ENCODE measurements around the gene SEMA4F. TPM values are rescaled to one million over a fixed set of nuclear protein-coding genes. Genes with fewer than 3 reads are reported as not detected.

Gene SEMA4F
- total RNA-seq, 1 donor from 2014 or later: 5.5 TPM

GRCh38 chr2:74700643-74701372 is 46.8 kb downstream of the SEMA4F start:
- H3K9me3 Mint-ChIP-seq: no peaks in the 10 kb centered on the region
- H3K4me1 Mint-ChIP-seq (ENCODE audit: low read depth): no peaks in the 10 kb centered on the region
- intact Hi-C loops (cut with micrococcal nuclease): no loop called here
- DNase-seq (ENCODE audit: low spot score): no peak
- no peak overlapping the region for H3K4me3 Mint-ChIP-seq (ENCODE audit: low read depth)
- H3K36me3 Mint-ChIP-seq (ENCODE audit: low read depth): no peaks in the 10 kb centered on the region
- H3K27me3 Mint-ChIP-seq (ENCODE audit: low read depth): peaks cover 19% of the 10 kb centered on the region
- H3K27ac Mint-ChIP-seq: no peak overlapping the region

- no peaks in the 10 kb centered on the region for H3K36me3 Mint-ChIP-seq (ENCODE audit: low read depth)
- no peak overlapping the region for H3K4me3 Mint-ChIP-seq (ENCODE audit: low read depth)
- H3K4me1 Mint-ChIP-seq (ENCODE audit: low read depth): no peaks in the 10 kb centered on the region
- DNase-seq (ENCODE audit: low spot score): no peak
- H3K27me3 Mint-ChIP-seq (ENCODE audit: low read depth): peaks cover 20% of the 10 kb centered on the region
- no peak overlapping the region for H3K27ac Mint-ChIP-seq
- H3K9me3 Mint-ChIP-seq: no peaks in the 10 kb centered on the region
- intact Hi-C loops (cut with micrococcal nuclease): no loop called here
Measured at GRCh38 chr2:74702001-74702715, 48.1 kb downstream of the SEMA4F start.

GRCh38 chr2:74703373-74703772 is 49.3 kb downstream of the SEMA4F start:
- Mint-ChIP-seq H3K9me3 (no peaks in the 10 kb centered on the region), H3K27ac (no peak overlapping the region), H3K27me3 (ENCODE audit: low read depth) (peaks cover 25% of the 10 kb centered on the region), H3K36me3 (ENCODE audit: low read depth) (no peaks in the 10 kb centered on the region), H3K4me3 (ENCODE audit: low read depth) (no peak overlapping the region), H3K4me1 (ENCODE audit: low read depth) (no peaks in the 10 kb centered on the region)
- no peak for DNase-seq (ENCODE audit: low spot score)
- intact Hi-C loops (cut with micrococcal nuclease): no loop called here

- DNase-seq (ENCODE audit: low spot score): no peak
- Mint-ChIP-seq H3K36me3 (ENCODE audit: low read depth) (no peaks in the 10 kb centered on the region), H3K4me3 (ENCODE audit: low read depth) (no peak overlapping the region), H3K9me3 (no peaks in the 10 kb centered on the region), H3K27ac (no peak overlapping the region), H3K27me3 (ENCODE audit: low read depth) (peaks cover 25% of the 10 kb centered on the region), H3K4me1 (ENCODE audit: low read depth) (no peaks in the 10 kb centered on the region)
- intact Hi-C loops (cut with micrococcal nuclease): no loop called here
Measured at GRCh38 chr2:74704216-74704615, 50.2 kb downstream of the SEMA4F start.

- intact Hi-C loops (cut with micrococcal nuclease): no loop called here
- no peaks in the 10 kb centered on the region for H3K36me3 Mint-ChIP-seq (ENCODE audit: low read depth)
- no peak overlapping the region for H3K27ac Mint-ChIP-seq
- DNase-seq (ENCODE audit: low spot score): no peak
- peaks cover 20% of the 10 kb centered on the region for H3K27me3 Mint-ChIP-seq (ENCODE audit: low read depth)
- no peaks in the 10 kb centered on the region for H3K4me1 Mint-ChIP-seq (ENCODE audit: low read depth)
- no peak overlapping the region for H3K4me3 Mint-ChIP-seq (ENCODE audit: low read depth)
- no peaks in the 10 kb centered on the region for H3K9me3 Mint-ChIP-seq
Measured at GRCh38 chr2:74706741-74707140, 52.7 kb downstream of the SEMA4F start.

- Mint-ChIP-seq H3K27me3 (ENCODE audit: low read depth) (peaks cover 18% of the 10 kb centered on the region), H3K27ac (no peak overlapping the region), H3K4me1 (ENCODE audit: low read depth) (no peaks in the 10 kb centered on the region), H3K9me3 (no peaks in the 10 kb centered on the region), H3K36me3 (ENCODE audit: low read depth) (no peaks in the 10 kb centered on the region), H3K4me3 (ENCODE audit: low read depth) (no peak overlapping the region)
- intact Hi-C loops (cut with micrococcal nuclease): no loop called here
- DNase-seq (ENCODE audit: low spot score): no peak
Measured at GRCh38 chr2:74707837-74708236, 53.8 kb downstream of the SEMA4F start.

GRCh38 chr2:74708296-74708695 is 54.2 kb downstream of the SEMA4F start:
- Mint-ChIP-seq H3K27me3 (ENCODE audit: low read depth) (peaks cover 22% of the 10 kb centered on the region), H3K9me3 (no peaks in the 10 kb centered on the region), H3K27ac (no peak overlapping the region), H3K4me3 (ENCODE audit: low read depth) (no peak overlapping the region), H3K4me1 (ENCODE audit: low read depth) (no peaks in the 10 kb centered on the region), H3K36me3 (ENCODE audit: low read depth) (no peaks in the 10 kb centered on the region)
- no peak for DNase-seq (ENCODE audit: low spot score)
- intact Hi-C loops (cut with micrococcal nuclease): no loop called here

GRCh38 chr2:74708883-74709282 is 54.8 kb downstream of the SEMA4F start:
- Mint-ChIP-seq H3K36me3 (ENCODE audit: low read depth) (no peaks in the 10 kb centered on the region), H3K27me3 (ENCODE audit: low read depth) (peaks cover 24% of the 10 kb centered on the region), H3K27ac (no peak overlapping the region), H3K9me3 (no peaks in the 10 kb centered on the region), H3K4me3 (ENCODE audit: low read depth) (no peak overlapping the region), H3K4me1 (ENCODE audit: low read depth) (no peaks in the 10 kb centered on the region)
- intact Hi-C loops (cut with micrococcal nuclease): no loop called here
- DNase-seq (ENCODE audit: low spot score): no peak

GRCh38 chr2:74712223-74713053 is 58.4 kb downstream of the SEMA4F start:
- no peak for DNase-seq (ENCODE audit: low spot score)
- Mint-ChIP-seq H3K27ac (no peak overlapping the region), H3K4me1 (ENCODE audit: low read depth) (peaks cover 8% of the 10 kb centered on the region), H3K9me3 (no peaks in the 10 kb centered on the region), H3K4me3 (ENCODE audit: low read depth) (no peak overlapping the region), H3K36me3 (ENCODE audit: low read depth) (no peaks in the 10 kb centered on the region), H3K27me3 (ENCODE audit: low read depth) (peaks cover 23% of the 10 kb centered on the region)
- intact Hi-C loops (cut with micrococcal nuclease): no loop called here

- no peak overlapping the region for H3K27ac Mint-ChIP-seq
- H3K4me3 Mint-ChIP-seq (ENCODE audit: low read depth): peak overlapping the region; percentile 83
- H3K9me3 Mint-ChIP-seq: no peaks in the 10 kb centered on the region
- H3K27me3 Mint-ChIP-seq (ENCODE audit: low read depth): peaks cover 18% of the 10 kb centered on the region
- H3K36me3 Mint-ChIP-seq (ENCODE audit: low read depth): no peaks in the 10 kb centered on the region
- intact Hi-C loops (cut with micrococcal nuclease): loop anchor here (1.0 to 5.0 kb wide), 2 partner anchors 133 to 162 kb away; no protein-coding TSS in a partner anchor
- peaks cover 8% of the 10 kb centered on the region for H3K4me1 Mint-ChIP-seq (ENCODE audit: low read depth)
- no peak for DNase-seq (ENCODE audit: low spot score)
Measured at GRCh38 chr2:74714691-74715080, 60.6 kb downstream of the SEMA4F start.

- intact Hi-C loops (cut with micrococcal nuclease): loop anchor here (1.0 to 5.0 kb wide), 2 partner anchors 132 to 161 kb away; no protein-coding TSS in a partner anchor
- H3K9me3 Mint-ChIP-seq: no peaks in the 10 kb centered on the region
- DNase-seq (ENCODE audit: low spot score): peak; percentile 75
- H3K4me3 Mint-ChIP-seq (ENCODE audit: low read depth): peak overlapping the region; percentile 83
- H3K36me3 Mint-ChIP-seq (ENCODE audit: low read depth): no peaks in the 10 kb centered on the region
- peaks cover 20% of the 10 kb centered on the region for H3K27me3 Mint-ChIP-seq (ENCODE audit: low read depth)
- H3K27ac Mint-ChIP-seq: no peak overlapping the region
- H3K4me1 Mint-ChIP-seq (ENCODE audit: low read depth): peaks cover 8% of the 10 kb centered on the region
Measured at GRCh38 chr2:74715081-74715791, 61.2 kb downstream of the SEMA4F start.

GRCh38 chr2:74715880-74716279 is 61.8 kb downstream of the SEMA4F start:
- Mint-ChIP-seq H3K4me1 (ENCODE audit: low read depth) (peaks cover 8% of the 10 kb centered on the region), H3K36me3 (ENCODE audit: low read depth) (no peaks in the 10 kb centered on the region), H3K9me3 (no peaks in the 10 kb centered on the region), H3K27me3 (ENCODE audit: low read depth) (peaks cover 19% of the 10 kb centered on the region), H3K27ac (no peak overlapping the region), H3K4me3 (ENCODE audit: low read depth) (peak overlapping the region; percentile 74)
- intact Hi-C loops (cut with micrococcal nuclease): loop anchor here (1.0 to 5.0 kb wide), 2 partner anchors 131 to 160 kb away; no protein-coding TSS in a partner anchor
- no peak for DNase-seq (ENCODE audit: low spot score)
